SK-N-SH (cell line): ENCODE data around the gene BPIFB1. TPM values are rescaled to one million over a fixed set of nuclear protein-coding genes. Genes with fewer than 3 reads are reported as not detected.

Experiments
- CTCF ChIA-PET: fragments of 300-600, 350-600 bp; formaldehyde crosslinking; extraction: SDS; loops from one replicate; lab custom pipeline; 2021; lab: Yijun Ruan, JAX
- POLR2A ChIA-PET: fragments of 350-600 bp; sonication (Branson Sonifier 250); formaldehyde crosslinking; extraction: SDS; loops from one replicate; lab custom pipeline; 2020; ENCODE audit warnings: antibody characterized with exemption, inconsistent platforms; lab: Yijun Ruan, JAX
- DNase-seq: peaks from one replicate; pipeline ENCODE4 v3.0.0; 2012
- H2AFZ ChIP-seq: fragments of 200-600 bp; sonication (generic); 2 replicates; pipeline ENCODE4 v1.8.1; 2016; ENCODE audit warnings: antibody characterized with exemption, mild to moderate bottlenecking, low read depth
- H3F3A ChIP-seq: fragments of 200-600 bp; sonication (generic); replicated peaks from 2 replicates; pipeline ENCODE3; 2016; ENCODE audit warnings: antibody characterized with exemption, mild to moderate bottlenecking; ENCODE audit not compliant: insufficient read depth
- H3K27ac ChIP-seq, 2 experiments: fragments of 200-500 bp in 1 of 2; fragments of 200-600 bp in 1 of 2; sonication (Bioruptor generic) in 1 of 2; sonication (generic), shearing (Covaris generic) in 1 of 2; 2 replicates each; pipeline versions ENCODE4 v1.5.1 to v1.6.1; 2014 to 2016; ENCODE audit warnings: low read depth in 2 of 2, inconsistent platforms in 1 of 2, low read length in 1 of 2, mild to moderate bottlenecking in 1 of 2, mixed read lengths in 1 of 2
- H3K27me3 ChIP-seq: fragments of 200-600 bp; sonication (generic), shearing (Covaris generic); 2 replicates; pipeline ENCODE4 v1.6.1; 2016; ENCODE audit warnings: mixed run types; ENCODE audit not compliant: insufficient read depth
- H3K36me3 ChIP-seq, 2 experiments: fragments of 200-500 bp in 1 of 2; fragments of 200-600 bp in 1 of 2; sonication (Bioruptor generic) in 1 of 2; sonication (generic) in 1 of 2; replicated peaks in 1 of 2; 2 replicates each; pipeline versions ENCODE3 to v1.5.1; 2014 to 2016; ENCODE audit warnings: low read length in 1 of 2, mild to moderate bottlenecking in 1 of 2; ENCODE audit not compliant: insufficient read depth in 2 of 2, control insufficient read depth in 1 of 2
- H3K4me1 ChIP-seq, 2 experiments: fragments of 200-500 bp in 1 of 2; fragments of 200-600 bp in 1 of 2; sonication (Bioruptor generic) in 1 of 2; sonication (generic), shearing (Covaris generic) in 1 of 2; 2 replicates each; pipeline versions ENCODE4 v1.5.1 to v1.6.1; 2014 to 2016; ENCODE audit warnings: low read depth in 1 of 2, low read length in 1 of 2, mixed run types in 1 of 2; ENCODE audit not compliant: insufficient read depth in 2 of 2, control insufficient read depth in 1 of 2
- H3K4me2 ChIP-seq: fragments of 200-600 bp; sonication (generic), shearing (Covaris generic); 2 replicates; pipeline ENCODE4 v1.6.1; 2017; ENCODE audit warnings: mixed run types
- H3K4me3 ChIP-seq, 2 experiments: fragments of 200-500 bp in 1 of 2; fragments of 200-600 bp in 1 of 2; sonication (Bioruptor generic) in 1 of 2; sonication (generic), shearing (Covaris generic) in 1 of 2; 2 replicates each; pipeline versions ENCODE4 v1.5.1 to v1.8.1; 2014 to 2016; ENCODE audit warnings: low read depth in 2 of 2, inconsistent platforms in 1 of 2, low read length in 1 of 2, mild to moderate bottlenecking in 1 of 2, mixed read lengths in 1 of 2, moderate library complexity in 1 of 2
- H3K79me2 ChIP-seq: fragments of 200-600 bp; sonication (generic); 2 replicates; pipeline ENCODE4 v1.8.1; 2017; ENCODE audit warnings: mild to moderate bottlenecking; ENCODE audit not compliant: insufficient read depth
- H3K9ac ChIP-seq: fragments of 200-600 bp; sonication (generic); 2 replicates; pipeline ENCODE4 v1.6.1; 2017; ENCODE audit warnings: mixed run types
- H3K9me2 ChIP-seq: fragments of 200-600 bp; sonication (generic); 2 replicates; pipeline ENCODE4 v1.6.1; 2017; ENCODE audit warnings: mixed run types
- H3K9me3 ChIP-seq: fragments of 200-600 bp; sonication (generic); 2 replicates; pipeline ENCODE4 v1.6.1; 2017; ENCODE audit warnings: mixed run types, mild to moderate bottlenecking, moderate library complexity
- H4K20me1 ChIP-seq: fragments of 200-600 bp; sonication (generic); 2 replicates; pipeline ENCODE4 v1.6.1; 2017; ENCODE audit warnings: mild to moderate bottlenecking, mixed run types; ENCODE audit not compliant: insufficient read depth
- ELF1 ChIP-seq: IDR thresholded peaks from 2 replicates; pipeline ENCODE4 v1.4.0; 2012
- EZH2phosphoT487 ChIP-seq: fragments of 200-600 bp; sonication (generic); IDR thresholded peaks from 2 replicates; pipeline ENCODE4 v1.6.1; 2017; ENCODE audit warnings: low read depth, mixed run types, mild to moderate bottlenecking, antibody characterized with exemption, moderate library complexity, borderline replicate concordance
- FOXM1 ChIP-seq: IDR thresholded peaks from 2 replicates; pipeline ENCODE4 v1.4.0; 2012; ENCODE audit warnings: low read depth, mild to moderate bottlenecking
- MAX ChIP-seq: IDR thresholded peaks from 2 replicates; pipeline ENCODE4 v1.4.0; 2012; ENCODE audit warnings: low read depth
- PBX3 ChIP-seq: IDR thresholded peaks from 2 replicates; pipeline ENCODE4; 2012
- RXRA ChIP-seq: IDR thresholded peaks from 2 replicates; pipeline ENCODE4 v1.4.0; 2012; ENCODE audit warnings: low read depth, mild to moderate bottlenecking, borderline replicate concordance
- TAF1 ChIP-seq: IDR thresholded peaks from 2 replicates; pipeline ENCODE4 v1.6.1; 2012; ENCODE audit warnings: low read depth, mild to moderate bottlenecking, low read length, moderate library complexity, borderline replicate concordance
- WGBS: methylation state at CpG from one replicate; pipeline ENCODE4 v1.1.6; 2017; ENCODE audit warnings: low lambda C conversion rate; 5-methylcytosine and 5-hydroxymethylcytosine counted together
- polyA plus RNA-seq, 3 experiments: library from polyadenylated mRNA; depleted of rRNA; stranded (reverse); fragments of >200 nt; gene quantifications; 2 replicates each; pipeline ENCODE4 v1.2.3, GENCODE V29; 2012

Gene BPIFB1
- polyA plus RNA-seq, 1 of the 3 experiments (the other 2 are of a cell fraction) = not detected

- TF ChIP-seq ELF1 = no peak
Observed at GRCh38 chr20:33336375-33336774, 53.4 kb downstream of the BPIFB1 start (continued).

DNA sequence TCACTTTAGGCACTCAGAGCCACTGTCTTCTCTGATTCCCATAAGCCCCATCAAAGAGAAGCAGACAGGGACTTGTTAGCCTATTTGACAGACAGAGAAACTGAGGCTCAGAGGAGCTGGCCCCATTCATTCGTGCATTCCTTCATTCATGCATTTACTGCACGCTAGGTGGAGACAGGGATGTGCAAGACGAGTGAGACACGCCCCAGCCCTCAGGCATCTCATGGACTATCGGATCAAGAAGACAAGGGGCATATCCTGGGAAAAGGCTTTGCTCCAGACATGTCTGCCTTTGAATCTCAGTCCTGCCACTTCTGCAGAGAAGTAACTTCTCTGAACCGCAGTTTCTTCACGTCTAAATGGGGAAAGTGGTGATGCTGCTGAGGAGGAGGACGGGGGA, 54.1 kb downstream of the BPIFB1 start:
- Histone ChIP-seq H3F3A (no peaks in the 10 kb centered on the region), H3K4me1 (no peaks in the 10 kb centered on the region), H3K9ac (no peak overlapping the region), H2AFZ (no peak overlapping the region), H3K9me3 (no peaks in the 10 kb centered on the region), H3K27me3 (peaks cover 22% of the 10 kb centered on the region; the same call in 1 of the 2 replicates), H3K27ac (no peak overlapping the region), H3K79me2 (no peaks in the 10 kb centered on the region), H3K4me3 (no peak overlapping the region), H3K9me2 (no peaks in the 10 kb centered on the region), H4K20me1 (no peaks in the 10 kb centered on the region), H3K36me3 (no peaks in the 10 kb centered on the region), H3K4me2 (no peak overlapping the region)
- no peak for DNase-seq
- CTCF ChIA-PET = interaction anchor here (0.9 kb wide), 1 partner anchor 38 kb away, joined by 5 read pairs; no protein-coding TSS in a partner anchor
- TF ChIP-seq FOXM1 = no peak
- TF ChIP-seq PBX3 = no peak
- no peak for TF ChIP-seq RXRA
- TF ChIP-seq MAX = no peak
- no peak for TF ChIP-seq TAF1
- POLR2A ChIA-PET = no interaction called here
- WGBS = 57% methylated on average over 7 of the region's 8 CpGs

GRCh38 chr20:33337531-33338165, 54.6 kb downstream of the BPIFB1 start:
- Histone ChIP-seq H3K9me2 (no peaks in the 10 kb centered on the region), H3K4me2 (no peak overlapping the region), H2AFZ (no peak overlapping the region), H3K27me3 (peaks cover 17% of the 10 kb centered on the region; the same call in 1 of the 2 replicates), H3K27ac (no peak overlapping the region), H3F3A (no peaks in the 10 kb centered on the region), H3K36me3 (no peaks in the 10 kb centered on the region), H4K20me1 (no peaks in the 10 kb centered on the region), H3K79me2 (no peaks in the 10 kb centered on the region), H3K9me3 (no peaks in the 10 kb centered on the region), H3K4me3 (no peak overlapping the region), H3K9ac (no peak overlapping the region), H3K4me1 (no peaks in the 10 kb centered on the region)
- POLR2A ChIA-PET = no interaction called here
- WGBS = 64% methylated on average over 6 of the region's 6 CpGs
- DNase-seq = no peak
- TF ChIP-seq TAF1 (no peak), EZH2phosphoT487 (no peak)
- TF ChIP-seq, all 33 proteins: peak for 0
- CTCF ChIA-PET = no interaction called here
